ENCODE data around the gene STAC3. TPM values are rescaled to one million over a fixed set of nuclear protein-coding genes. Genes with fewer than 3 reads are reported as not detected.

Gene STAC3
- total and polyA plus RNA-seq, 2 of the 8 experiments (the other 6 are each of a cell fraction or from before 2014, with no cell fraction given): 0.70 to 1.3 TPM

- POLR2A ChIA-PET (ENCODE audit: partially characterized antibody): interaction anchor here (1.3 to 4.8 kb wide), 4 partner anchors 8 to 194 kb away, joined by 3 to 28 read pairs (median 8); partner anchors contain the start of genes INHBE and SHMT2
- H3K4me2 ChIP-seq (ENCODE audit: insufficient read depth in 1 of 2, low read depth in 2 of 2, low read length in 2 of 2): no peak overlapping the region
- TF ChIP-seq HDAC2 (IDR thresholded peaks at IDR 0.05; ENCODE audit: borderline replicate concordance in 1 of 2, low read depth in 2 of 2, low read length in 2 of 2) (no peak), CREB1 (IDR thresholded peaks at IDR 0.05) (no peak), EZH2 (IDR thresholded peaks at IDR 0.05; ENCODE audit: low read depth, low read length, severe bottlenecking) (no peak), SUZ12 (IDR thresholded peaks at IDR 0.05; ENCODE audit: low read length) (no peak), POU5F1 (IDR thresholded peaks at IDR 0.05; ENCODE audit: low read depth, low read length) (no peak), TAF7 (optimal IDR thresholded peaks at IDR 0.05; ENCODE audit: borderline replicate concordance, low read depth, low read length) (no peak), FOSL1 (IDR thresholded peaks at IDR 0.05; ENCODE audit: insufficient read depth, low read depth, low read length) (no peak), JUND (IDR thresholded peaks at IDR 0.05; ENCODE audit: low read length) (no peak), RXRA (IDR thresholded peaks at IDR 0.05; ENCODE audit: insufficient read depth, low read depth, low read length) (no peak)
- no peak overlapping the region for H3K56ac ChIP-seq (replicated peaks; ENCODE audit: insufficient read length, low read depth, low read length)
- H2BK120ac ChIP-seq (replicated peaks; ENCODE audit: low read depth, low read length): no peak overlapping the region
- H2AK5ac ChIP-seq (ENCODE audit: low read depth, low read length): no peak overlapping the region
- H3K9ac ChIP-seq (replicated peaks in 1 of 4; ENCODE audit: extremely low read depth in 1 of 4, low read depth in 3 of 4, low read length in 3 of 4): no peak overlapping the region
- H2BK15ac ChIP-seq (ENCODE audit: low read length): no peak overlapping the region
- H3K27me3 ChIP-seq (replicated peaks in 1 of 4; ENCODE audit: control insufficient read depth in 3 of 4, extremely low read depth in 1 of 4, insufficient read depth in 3 of 4, low read length in 3 of 4): no peaks in the 10 kb centered on the region
- 91% methylated on average over 4 of the region's 4 CpGs; no CpG with 5 or more reads in 1 of the 2 experiments for WGBS, 2 experiments (ENCODE audit: extremely low coverage in 1 of 2, insufficient coverage in 1 of 2, insufficient read length in 1 of 2, insufficient replicate concordance in 2 of 2, low coverage in 1 of 2, low lambda C conversion rate in 2 of 2, missing lambda C conversion rate in 1 of 2)
- H2AFZ ChIP-seq (ENCODE audit: low read length): no peak overlapping the region
- H4K91ac ChIP-seq (replicated peaks; ENCODE audit: insufficient read length, low read length): no peak overlapping the region
- H2BK5ac ChIP-seq (ENCODE audit: low read depth, low read length): no peak overlapping the region
- CTCF ChIA-PET (ENCODE audit: partially characterized antibody): interaction anchor here (0.6 to 7.9 kb wide), 15 partner anchors 8 to 349 kb away, joined by 3 to 74 read pairs (median 9); partner anchors contain the start of gene STAC3
- no peak overlapping the region for H3K4me3 ChIP-seq (ENCODE audit: extremely low read depth in 1 of 4, insufficient read depth in 2 of 4, low read depth in 3 of 4, low read length in 4 of 4)
- no peak overlapping the region for H4K5ac ChIP-seq (ENCODE audit: insufficient read length, low read depth, low read length)
- H4K8ac ChIP-seq (ENCODE audit: extremely low read depth, insufficient read depth, low read length): no peak overlapping the region
- peaks cover 2 to 21% (median 6%) of the 10 kb centered on the region in 4 experiments; a peak in 6 of 8 replicates for H3K36me3 ChIP-seq (ENCODE audit: control insufficient read depth in 2 of 4, insufficient read depth in 4 of 4, low read length in 3 of 4)
- H3K27ac ChIP-seq (ENCODE audit: low read depth, low read length): no peak overlapping the region
- DNase-seq (ENCODE audit: low read depth in 1 of 2, low spot score in 2 of 2) (no peak), FAIRE-seq (no peak)
- H4K20me1 ChIP-seq (replicated peaks in 1 of 2; ENCODE audit: control insufficient read depth in 1 of 2, insufficient read depth in 2 of 2, low read length in 2 of 2): peaks cover 0 to 2% of the 10 kb centered on the region in 2 experiments
- H2BK12ac ChIP-seq (ENCODE audit: low read depth, low read length): no peak overlapping the region
- no peaks in the 10 kb centered on the region for H3K79me2 ChIP-seq (ENCODE audit: control insufficient read depth in 1 of 2, insufficient read depth in 2 of 2, low read length in 2 of 2)
- no peak overlapping the region for H2BK20ac ChIP-seq (ENCODE audit: low read length)
- H3K14ac ChIP-seq (ENCODE audit: insufficient read length): no peak overlapping the region
- no peak overlapping the region for H3K18ac ChIP-seq (ENCODE audit: extremely low read depth, low read length)
- no peaks in the 10 kb centered on the region for H3K9me3 ChIP-seq (ENCODE audit: insufficient read depth in 2 of 2, low read depth in 1 of 2, low read length in 1 of 2)
- H3K23me2 ChIP-seq (ENCODE audit: low read depth, low read length): no peaks in the 10 kb centered on the region
- H3K4ac ChIP-seq (replicated peaks; ENCODE audit: insufficient read length, low read depth, low read length): no peak overlapping the region
- H3K79me1 ChIP-seq (ENCODE audit: low read depth, low read length): no peaks in the 10 kb centered on the region; the same call in 1 of the 2 replicates
- H3K23ac ChIP-seq (ENCODE audit: insufficient read length): no peak overlapping the region
- H3K4me1 ChIP-seq (replicated peaks in 1 of 4; ENCODE audit: control insufficient read depth in 3 of 4, insufficient read depth in 4 of 4, low read length in 3 of 4): peaks cover 0 to 7% (median 3%) of the 10 kb centered on the region in 4 experiments; a peak in 5 of 7 replicates
Observed at GRCh38 chr12:57260366-57260765, 9.4 kb upstream of the STAC3 start.
